OCI-LY7 (cell line): ENCODE measurements around the gene TSPAN13. TPM values are rescaled to one million over a fixed set of nuclear protein-coding genes. Genes with fewer than 3 reads are reported as not detected.

Source experiments
- BruUV-seq: library from RNA; stranded (reverse); fragments of 400-500 nt; replicated peaks from 2 replicates; lab custom pipeline; 2021; lab: Mats Ljungman, UMichigan
- CTCF ChIA-PET: fragments of 300-600 bp; sonication (Branson Sonifier 250); formaldehyde crosslinking; loops from one replicate; lab custom pipeline; 2022; ENCODE audit warnings: antibody characterized with exemption; ENCODE audit not compliant: unreplicated experiment; lab: Charles Lee
- POLR2A ChIA-PET: fragments of 300-600 bp; sonication (Branson Sonifier 250); formaldehyde crosslinking; loops from one replicate; lab custom pipeline; 2022; ENCODE audit warnings: antibody characterized with exemption; lab: Charles Lee
- DNase-seq: peaks from one replicate; pipeline ENCODE4 v3.0.0-alpha.2; 2015; ENCODE audit warnings: low spot score
- H2AFZ ChIP-seq: fragments of 200-600 bp; sonication (generic), shearing (Covaris generic); 2 replicates; pipeline ENCODE4 v1.6.1; 2014; ENCODE audit warnings: mild to moderate bottlenecking, antibody characterized with exemption, low read length, moderate library complexity
- H3K27ac ChIP-seq: fragments of 200-600 bp; sonication (generic); 2 replicates; pipeline ENCODE4 v1.5.1; 2014; ENCODE audit warnings: mixed run types, low read depth, mild to moderate bottlenecking, moderate library complexity, low read length, inconsistent platforms; ENCODE audit not compliant: poor library complexity, severe bottlenecking
- H3K36me3 ChIP-seq: fragments of 200-600 bp; sonication (generic); 2 replicates; pipeline ENCODE4 v1.6.1; 2014; ENCODE audit warnings: mild to moderate bottlenecking, antibody characterized with exemption, low read length, moderate library complexity, mixed read lengths; ENCODE audit not compliant: insufficient read depth
- H3K4me1 ChIP-seq: fragments of 200-600 bp; sonication (generic); 2 replicates; pipeline ENCODE4 v1.5.1; 2014; ENCODE audit warnings: mild to moderate bottlenecking, low read length; ENCODE audit not compliant: insufficient read depth, poor library complexity, severe bottlenecking
- H3K4me2 ChIP-seq: fragments of 200-600 bp; sonication (generic); 2 replicates; pipeline ENCODE4 v1.6.1; 2014; ENCODE audit warnings: mild to moderate bottlenecking, low read length
- H3K4me3 ChIP-seq: fragments of 200-600 bp; sonication (generic); 2 replicates; pipeline ENCODE4 v1.5.1; 2014; ENCODE audit warnings: mild to moderate bottlenecking, low read depth, low read length; ENCODE audit not compliant: poor library complexity, severe bottlenecking
- H3K79me2 ChIP-seq: fragments of 200-600 bp; sonication (generic); 2 replicates; pipeline ENCODE4 v1.6.1; 2016; ENCODE audit warnings: low read depth, mild to moderate bottlenecking, low read length, moderate library complexity, mixed read lengths; ENCODE audit not compliant: insufficient read depth
- H3K9me2 ChIP-seq: fragments of 200-600 bp; sonication (generic); 2 replicates; pipeline ENCODE4 v1.6.1; 2016; ENCODE audit warnings: mild to moderate bottlenecking, low read length, mixed read lengths; ENCODE audit not compliant: insufficient read depth
- H3K9me3 ChIP-seq: fragments of 200-600 bp; sonication (generic); 2 replicates; pipeline ENCODE4 v1.6.1; 2014; ENCODE audit warnings: mild to moderate bottlenecking, mixed run types, low read length, mixed read lengths
- H4K20me1 ChIP-seq: fragments of 200-600 bp; sonication (generic); 2 replicates; pipeline ENCODE4 v1.6.1; 2014; ENCODE audit warnings: mild to moderate bottlenecking, antibody characterized with exemption, low read length, moderate library complexity, mixed read lengths; ENCODE audit not compliant: insufficient read depth
- CTCF ChIP-seq: fragments of 200-600 bp; sonication (generic); conservative IDR thresholded peaks from 2 replicates; pipeline ENCODE4 v1.5.1; 2014; ENCODE audit warnings: mild to moderate bottlenecking, antibody characterized with exemption, low read length, moderate library complexity, mixed read lengths
- EZH2phosphoT487 ChIP-seq: fragments of 200-600 bp; sonication (generic); IDR thresholded peaks from 2 replicates; pipeline ENCODE4 v1.6.1; 2018; ENCODE audit warnings: low read depth, borderline replicate concordance, mild to moderate bottlenecking, mixed run types, antibody characterized with exemption, low read length, moderate library complexity, mixed read lengths
- intact Hi-C: fragments of 100-400 bp; cut with micrococcal nuclease; formaldehyde crosslinking; loops from one replicate; pipeline ENCODE4 v1.10.0; 2022; ENCODE audit not compliant: unreplicated experiment
- total RNA-seq, 2 experiments: library from RNA; depleted of rRNA in 1 of 2; stranded (reverse); fragments of >200 nt in 1 of 2; shearing (Covaris generic) in 1 of 2; gene quantifications; 2 replicates each; pipeline ENCODE4 v1.2.3, GENCODE V29; 2014 to 2022

The TSPAN13 gene
- total RNA-seq, 2 experiments from 2014 or later, result 5.0 to 12.2 TPM

- intact Hi-C loops, result no loop called here
- POLR2A ChIA-PET, result no interaction called here
- Histone ChIP-seq H3K9me3 (no peaks in the 10 kb centered on the region), H3K36me3 (peaks cover 60% of the 10 kb centered on the region), H3K4me1 (no peaks in the 10 kb centered on the region), H4K20me1 (no peaks in the 10 kb centered on the region), H3K4me2 (no peak overlapping the region), H3K4me3 (no peak overlapping the region), H2AFZ (no peak overlapping the region), H3K9me2 (no peaks in the 10 kb centered on the region), H3K27ac (no peak overlapping the region), H3K79me2 (no peaks in the 10 kb centered on the region)
- DNase-seq, result no peak
- CTCF ChIA-PET, result no interaction called here
- no TSS peak for BruUV-seq
- TF ChIP-seq EZH2phosphoT487, result no peak
- TF ChIP-seq CTCF, result no peak
Measured at GRCh38 chr7:16708980-16709379, 44.6 kb upstream of the TSPAN13 start.

GRCh38 chr7:16710651-16711050, 42.9 kb upstream of the TSPAN13 start:
- Histone ChIP-seq H3K36me3 (peaks cover 46% of the 10 kb centered on the region), H3K27ac (no peak overlapping the region), H4K20me1 (no peaks in the 10 kb centered on the region), H3K79me2 (no peaks in the 10 kb centered on the region), H3K9me2 (no peaks in the 10 kb centered on the region), H3K4me1 (no peaks in the 10 kb centered on the region), H3K4me2 (no peak overlapping the region), H2AFZ (no peak overlapping the region), H3K9me3 (no peaks in the 10 kb centered on the region), H3K4me3 (no peak overlapping the region)
- CTCF ChIA-PET, result no interaction called here
- TF ChIP-seq EZH2phosphoT487, result no peak
- no peak for TF ChIP-seq CTCF
- POLR2A ChIA-PET, result interaction anchor here (0.7 kb wide), 1 partner anchor 213 kb away, joined by 3 read pairs; no protein-coding TSS in a partner anchor
- intact Hi-C loops, result no loop called here
- no peak for DNase-seq
- BruUV-seq, result no TSS peak

GRCh38 chr7:16711730-16712129, 41.8 kb upstream of the TSPAN13 start:
- Histone ChIP-seq H3K9me3 (no peaks in the 10 kb centered on the region), H3K79me2 (no peaks in the 10 kb centered on the region), H3K4me1 (no peaks in the 10 kb centered on the region), H3K27ac (no peak overlapping the region), H4K20me1 (no peaks in the 10 kb centered on the region), H3K36me3 (peaks cover 35% of the 10 kb centered on the region), H2AFZ (no peak overlapping the region), H3K9me2 (no peaks in the 10 kb centered on the region), H3K4me3 (no peak overlapping the region), H3K4me2 (no peak overlapping the region)
- TF ChIP-seq EZH2phosphoT487, result no peak
- no peak for TF ChIP-seq CTCF
- BruUV-seq, result no TSS peak
- intact Hi-C loops, result no loop called here
- DNase-seq, result no peak
- ChIA-PET POLR2A (no interaction called here), CTCF (no interaction called here)
